ENCODE measurements around the gene SOX11.

SOX11 gene

DNA sequence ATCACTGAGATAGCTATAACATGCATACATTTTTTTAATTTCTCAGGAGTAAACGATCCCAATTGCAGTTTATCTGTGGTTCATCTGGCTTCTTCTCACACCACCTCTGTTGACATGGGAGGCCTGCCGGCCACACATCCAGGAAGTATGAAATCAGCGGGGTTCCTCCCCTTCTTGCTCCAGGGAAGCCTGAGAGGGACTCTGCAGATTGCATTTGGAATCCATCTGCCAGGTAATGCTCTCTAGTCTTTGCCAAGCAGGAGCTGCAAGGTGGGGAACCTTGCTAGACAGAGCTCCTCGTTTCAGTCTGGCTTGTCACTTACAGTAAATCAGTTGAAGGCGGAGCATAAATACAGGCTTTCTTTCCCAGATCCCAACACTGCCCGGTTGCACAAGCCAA, 49.9 kb downstream of the SOX11 start:
- H3K4me3 ChIP-seq (ENCODE audit: low read depth, low read length) = no peak overlapping the region
- TF ChIP-seq, protein P1, sequence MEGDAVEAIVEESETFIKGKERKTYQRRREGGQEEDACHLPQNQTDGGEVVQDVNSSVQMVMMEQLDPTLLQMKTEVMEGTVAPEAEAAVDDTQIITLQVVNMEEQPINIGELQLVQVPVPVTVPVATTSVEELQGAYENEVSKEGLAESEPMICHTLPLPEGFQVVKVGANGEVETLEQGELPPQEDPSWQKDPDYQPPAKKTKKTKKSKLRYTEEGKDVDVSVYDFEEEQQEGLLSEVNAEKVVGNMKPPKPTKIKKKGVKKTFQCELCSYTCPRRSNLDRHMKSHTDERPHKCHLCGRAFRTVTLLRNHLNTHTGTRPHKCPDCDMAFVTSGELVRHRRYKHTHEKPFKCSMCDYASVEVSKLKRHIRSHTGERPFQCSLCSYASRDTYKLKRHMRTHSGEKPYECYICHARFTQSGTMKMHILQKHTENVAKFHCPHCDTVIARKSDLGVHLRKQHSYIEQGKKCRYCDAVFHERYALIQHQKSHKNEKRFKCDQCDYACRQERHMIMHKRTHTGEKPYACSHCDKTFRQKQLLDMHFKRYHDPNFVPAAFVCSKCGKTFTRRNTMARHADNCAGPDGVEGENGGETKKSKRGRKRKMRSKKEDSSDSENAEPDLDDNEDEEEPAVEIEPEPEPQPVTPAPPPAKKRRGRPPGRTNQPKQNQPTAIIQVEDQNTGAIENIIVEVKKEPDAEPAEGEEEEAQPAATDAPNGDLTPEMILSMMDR (IDR thresholded peaks at IDR 0.05; ENCODE audit: low read depth, low read length) = no peak

DNA sequence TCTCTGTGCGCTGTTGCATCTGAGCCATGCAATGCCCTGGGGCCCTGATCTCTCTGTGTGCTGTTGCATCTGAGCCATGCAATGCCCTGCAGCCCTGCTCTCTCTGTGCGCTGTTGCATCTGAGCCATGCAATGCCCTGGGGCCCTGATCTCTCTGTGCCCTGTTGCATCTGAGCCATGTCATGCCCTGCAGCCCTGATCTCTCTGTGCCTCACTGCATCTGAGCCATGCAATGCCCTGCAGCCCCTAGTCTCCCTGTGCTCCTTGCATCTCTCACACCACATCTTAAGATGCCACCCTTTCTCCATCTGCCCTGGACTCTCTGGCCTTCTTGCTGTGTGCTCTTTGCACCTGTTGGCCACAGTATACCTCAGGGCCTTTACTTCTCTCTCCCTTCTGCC, 56.2 kb downstream of the SOX11 start:
- no peak overlapping the region for H3K4me3 ChIP-seq (ENCODE audit: low read depth, low read length)
- TF ChIP-seq, protein P1 (IDR thresholded peaks at IDR 0.05; ENCODE audit: low read depth, low read length) = no peak

DNA sequence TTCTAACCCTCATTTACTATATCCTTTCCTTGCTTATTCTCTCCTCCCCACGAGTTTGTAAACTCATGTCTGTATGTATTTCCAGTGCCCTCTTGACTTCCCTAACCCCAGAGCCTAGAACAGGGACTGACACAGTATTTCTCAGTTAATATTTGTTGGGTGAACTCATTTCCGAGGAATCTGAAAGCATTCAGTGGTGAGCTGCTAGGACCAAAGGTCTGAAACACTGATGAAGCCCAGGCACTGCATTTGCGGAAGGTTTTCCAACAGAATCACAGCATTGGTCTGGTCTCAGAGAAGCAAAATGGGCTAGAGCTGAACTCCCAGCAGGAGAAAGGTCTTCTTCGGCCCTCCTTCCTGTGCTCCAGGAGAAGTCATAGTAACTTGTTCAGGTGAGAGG, 56.8 kb downstream of the SOX11 start:
- TF ChIP-seq, protein P1 (IDR thresholded peaks at IDR 0.05; ENCODE audit: low read depth, low read length) = no peak
- no peak overlapping the region for H3K4me3 ChIP-seq (ENCODE audit: low read depth, low read length)

DNA sequence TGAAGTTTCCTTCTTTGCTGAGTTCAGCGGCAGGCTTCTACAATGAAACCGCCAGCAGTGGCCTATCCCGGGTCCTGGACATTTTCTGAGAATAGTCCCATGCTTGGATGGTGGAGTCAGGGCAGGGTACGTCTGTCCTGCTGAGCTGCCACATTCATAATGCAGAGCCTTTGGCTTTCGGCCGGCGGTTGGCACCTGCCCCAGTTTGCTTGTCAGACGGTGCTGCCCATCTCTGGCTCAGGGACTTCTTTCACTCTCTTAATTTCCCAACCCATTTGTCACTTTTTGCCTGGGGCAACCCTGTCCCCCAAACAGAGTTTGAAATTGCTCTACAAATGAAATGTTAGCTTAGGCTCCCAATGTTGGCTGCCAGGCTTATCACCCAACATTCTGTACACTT, 57.2 kb downstream of the SOX11 start:
- TF ChIP-seq, protein P1 (IDR thresholded peaks at IDR 0.05; ENCODE audit: low read depth, low read length) = no peak
- H3K4me3 ChIP-seq (ENCODE audit: low read depth, low read length) = no peak overlapping the region
